CD4-positive, CD25-positive, alpha-beta regulatory T cell (primary cell): Measurements from ENCODE around the gene TAB3. TPM values are rescaled to one million over a fixed set of nuclear protein-coding genes. Genes with fewer than 3 reads are reported as not detected.

Experiments
- ATAC-seq, 2 donors: fragments of 150-1000 bp; cut with Tn5 transposase; one replicate each; pipeline ENCODE4 v1.10.0; 2021; ENCODE audit warnings: low read depth in 2 of 2, moderate number of reproducible peaks in 2 of 2, moderate library complexity in 1 of 2
- DNase-seq, 3 donors: peaks; one replicate each; pipeline versions ENCODE4 v3.0.0 to v3.0.0-alpha.2; 2012 to 2022; ENCODE audit warnings: mixed read lengths in 1 of 3
- H3K27ac ChIP-seq: one replicate; pipeline ENCODE4 v1.7.0; 2013; ENCODE audit warnings: mild to moderate bottlenecking, low read length; ENCODE audit not compliant: insufficient read depth, poor library complexity, severe bottlenecking
- H3K27me3 ChIP-seq: one replicate; pipeline ENCODE4 v1.7.0; 2013; ENCODE audit warnings: low read length; ENCODE audit not compliant: control insufficient read depth, insufficient read depth
- H3K36me3 ChIP-seq: one replicate; pipeline ENCODE4 v1.7.0; 2013; ENCODE audit warnings: mild to moderate bottlenecking, low read length, moderate library complexity; ENCODE audit not compliant: control insufficient read depth, insufficient read depth
- H3K4me1 ChIP-seq: 2 replicates; pipeline ENCODE4 v1.7.0; 2013; ENCODE audit warnings: mild to moderate bottlenecking, low read length; ENCODE audit not compliant: insufficient read depth, control insufficient read depth, poor library complexity, severe bottlenecking
- H3K4me3 ChIP-seq: one replicate; pipeline ENCODE4 v1.7.0; 2013; ENCODE audit warnings: low read depth, mild to moderate bottlenecking, low read length, moderate library complexity
- H3K9me3 ChIP-seq, 2 experiments: 1 replicate in 1 of 2; 2 replicates in 1 of 2; pipeline ENCODE4 v1.7.0; 2013; ENCODE audit warnings: low read length in 2 of 2, mild to moderate bottlenecking in 1 of 2, moderate library complexity in 1 of 2; ENCODE audit not compliant: control insufficient read depth in 2 of 2
- H3K27ac Mint-ChIP-seq, 3 donors: one replicate each; pipeline ENCODE4 v1.8.0; 2020 to 2022; ENCODE audit warnings: mild to moderate bottlenecking in 3 of 3, mixed read lengths in 3 of 3, moderate library complexity in 2 of 3
- H3K27me3 Mint-ChIP-seq: one replicate; pipeline ENCODE4 v1.8.0; 2022; ENCODE audit warnings: mild to moderate bottlenecking, mixed read lengths
- H3K36me3 Mint-ChIP-seq: one replicate; pipeline ENCODE4 v1.8.0; 2020; ENCODE audit warnings: mixed read lengths
- H3K4me1 Mint-ChIP-seq, 4 donors: one replicate each; pipeline ENCODE4 v1.8.0; 2020 to 2022; ENCODE audit warnings: mixed read lengths in 4 of 4, mild to moderate bottlenecking in 1 of 4
- H3K4me3 Mint-ChIP-seq, 4 donors: one replicate each; pipeline ENCODE4 v1.8.0; 2020 to 2022; ENCODE audit warnings: mild to moderate bottlenecking in 4 of 4, mixed read lengths in 4 of 4, moderate library complexity in 3 of 4
- H3K9me3 Mint-ChIP-seq, 7 donors: one replicate each; pipeline ENCODE4 v1.8.0; 2020 to 2022; ENCODE audit warnings: mixed read lengths in 7 of 7, mild to moderate bottlenecking in 3 of 7, moderate library complexity in 2 of 7
- polyA plus RNA-seq, 4 donors: library from polyadenylated mRNA; unstranded; fragments of 300-500 nt; fragmentation: Illumina TruSeq; gene quantifications; one replicate each; pipeline ENCODE4 v1.2.3, GENCODE V29; 2021
- total RNA-seq: library from RNA; stranded (reverse); gene quantifications from one replicate; pipeline ENCODE4 v1.2.3, GENCODE V29; 2022

The TAB3 gene
- total and polyA plus RNA-seq, 5 donors from 2014 or later, result 3.4 to 33.5 (median 6.3) TPM

DNA sequence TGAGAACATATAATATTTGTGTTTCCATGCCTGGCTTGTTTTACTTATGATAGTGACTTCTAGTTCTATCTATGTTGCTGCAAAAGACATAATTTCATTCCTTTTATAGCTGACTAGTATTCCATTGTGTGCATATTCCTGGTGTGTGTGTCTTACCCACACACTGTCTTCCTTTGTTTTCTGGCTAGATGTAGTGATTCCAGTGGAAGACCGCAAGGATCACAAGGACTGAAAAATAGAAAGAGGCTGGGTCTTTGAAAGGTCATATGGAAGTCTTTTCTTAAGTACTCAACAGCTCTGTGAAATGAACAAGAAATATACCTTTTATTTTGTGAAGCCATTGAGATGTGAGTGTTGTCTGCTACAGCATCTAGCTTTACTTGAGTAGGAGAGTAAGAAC, 29.4 kb upstream of the TAB3 start:
- Histone ChIP-seq H3K27ac (no peak overlapping the region), H3K36me3 (no peaks in the 10 kb centered on the region), H3K9me3 (no peaks in the 10 kb centered on the region), H3K27me3 (no peaks in the 10 kb centered on the region), H3K4me3 (no peak overlapping the region), H3K4me1 (no peaks in the 10 kb centered on the region)
- Mint-ChIP-seq H3K9me3 (peaks cover 0 to 4% (median 0%) of the 10 kb centered on the region in 7 donors), H3K36me3 (no peaks in the 10 kb centered on the region), H3K4me3 (no peak overlapping the region), H3K4me1 (no peaks in the 10 kb centered on the region), H3K27ac (peak overlapping the region in 1 of 3 donors; percentile 50), H3K27me3 (no peaks in the 10 kb centered on the region)
- DNase-seq, result no peak
- no peak for ATAC-seq

DNA sequence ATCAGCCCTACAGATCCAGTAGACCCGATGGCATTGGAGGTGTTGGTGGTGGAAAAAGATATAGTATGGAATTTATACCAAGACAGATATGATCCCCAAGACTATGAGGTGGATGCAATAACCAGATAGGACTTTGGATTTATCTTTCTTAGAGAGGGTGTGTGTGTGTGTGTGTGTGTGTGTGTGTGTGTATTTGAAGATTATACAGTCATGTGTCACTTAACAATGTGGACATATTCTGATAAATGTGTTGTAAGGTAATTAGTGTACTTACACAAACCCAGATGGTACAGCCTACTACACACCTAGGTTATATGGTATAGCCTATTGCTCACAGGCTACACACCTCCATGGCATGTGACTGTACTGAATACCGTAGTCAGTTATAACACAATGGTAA, 24.4 kb upstream of the TAB3 start:
- Histone ChIP-seq H3K36me3 (no peaks in the 10 kb centered on the region), H3K9me3 (no peaks in the 10 kb centered on the region), H3K4me3 (no peak overlapping the region), H3K27me3 (no peaks in the 10 kb centered on the region), H3K4me1 (peaks cover 4% of the 10 kb centered on the region), H3K27ac (no peak overlapping the region)
- Mint-ChIP-seq H3K27ac (no peak overlapping the region), H3K9me3 (no peaks in the 10 kb centered on the region), H3K4me1 (peaks cover 0 to 6% (median 2%) of the 10 kb centered on the region in 4 donors), H3K4me3 (no peak overlapping the region), H3K27me3 (peaks cover 5% of the 10 kb centered on the region), H3K36me3 (no peaks in the 10 kb centered on the region)
- no peak for DNase-seq
- ATAC-seq, result no peak

DNA sequence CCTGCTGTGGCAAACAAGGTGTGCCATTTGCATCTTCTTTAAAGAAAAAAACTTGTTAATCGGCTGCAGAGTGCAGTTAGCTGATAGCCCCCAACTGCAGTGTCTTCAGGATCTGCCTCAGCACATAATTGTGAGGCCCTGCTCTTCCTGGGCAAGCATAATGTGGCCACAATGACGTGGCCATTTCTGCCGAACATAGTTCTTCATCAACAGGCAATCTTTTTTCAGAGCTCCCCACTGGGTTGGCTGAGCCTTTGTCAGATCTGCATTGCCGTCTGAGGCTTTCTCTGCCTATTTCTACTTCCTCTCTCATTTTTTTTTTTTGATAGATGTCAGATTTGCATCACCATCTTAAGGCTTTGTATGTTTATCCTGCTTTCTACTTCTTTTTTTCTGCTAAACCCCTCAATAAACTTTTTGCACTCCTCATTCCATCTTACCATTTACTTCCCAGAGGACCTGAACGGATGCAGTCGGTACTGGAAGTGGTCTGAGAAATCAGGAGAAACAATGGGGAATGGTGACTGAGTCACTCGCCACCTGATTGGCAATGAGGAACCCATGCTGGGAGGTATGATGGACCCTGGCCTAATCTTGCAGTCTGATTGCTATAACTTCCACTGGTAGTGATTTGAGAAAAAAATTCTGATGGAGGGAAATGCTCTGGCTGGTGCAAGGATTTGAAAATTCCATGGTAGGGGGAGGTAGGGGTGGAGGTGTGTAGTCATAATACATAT, 21.2 kb upstream of the TAB3 start:
- H3K9me3 Mint-ChIP-seq, result no peaks in the 10 kb centered on the region
- H3K4me3 Mint-ChIP-seq, result no peak overlapping the region
- H3K9me3 ChIP-seq, result no peaks in the 10 kb centered on the region
- no peak overlapping the region for H3K4me3 ChIP-seq
- peaks cover 4% of the 10 kb centered on the region for H3K4me1 ChIP-seq
- H3K27me3 Mint-ChIP-seq, result peaks cover 9% of the 10 kb centered on the region
- ATAC-seq (peak in 1 of 2 donors; percentile 24), DNase-seq (peak in 2 of 3 donors; percentile 6 to 15)
- no peaks in the 10 kb centered on the region for H3K36me3 Mint-ChIP-seq
- H3K27ac Mint-ChIP-seq, result peak overlapping the region; percentile 35 to 89 (median 80)
- H3K4me1 Mint-ChIP-seq, result peaks cover 0 to 6% (median 2%) of the 10 kb centered on the region in 4 donors
- H3K27me3 ChIP-seq, result no peaks in the 10 kb centered on the region
- no peak overlapping the region for H3K27ac ChIP-seq
- no peaks in the 10 kb centered on the region for H3K36me3 ChIP-seq

DNA sequence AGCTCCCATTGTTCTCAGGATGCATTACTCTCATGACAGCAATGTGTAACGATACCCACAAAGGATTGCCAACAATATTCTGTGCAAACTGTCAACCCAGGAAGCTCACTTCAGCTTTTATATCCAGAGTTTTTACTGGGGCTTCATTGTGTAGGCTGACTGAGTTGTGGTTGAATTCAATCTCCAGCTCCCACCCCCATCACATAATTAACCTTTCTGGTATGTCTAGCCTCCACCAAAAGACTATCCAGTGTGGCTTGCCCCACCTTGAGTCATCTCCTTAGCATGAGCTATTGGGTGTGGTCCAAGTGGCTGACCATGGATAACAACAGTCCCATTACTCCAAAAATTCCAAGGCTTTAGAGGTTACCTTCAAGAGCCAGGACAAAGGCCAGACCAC, 17.7 kb upstream of the TAB3 start:
- peaks cover 4% of the 10 kb centered on the region for H3K4me1 ChIP-seq
- H3K9me3 Mint-ChIP-seq, result no peaks in the 10 kb centered on the region
- H3K36me3 ChIP-seq, result no peaks in the 10 kb centered on the region
- no peak overlapping the region for H3K4me3 Mint-ChIP-seq
- no peaks in the 10 kb centered on the region for H3K36me3 Mint-ChIP-seq
- H3K4me1 Mint-ChIP-seq, result peaks cover 0 to 6% (median 2%) of the 10 kb centered on the region in 4 donors
- no peak for DNase-seq
- H3K27me3 ChIP-seq, result no peaks in the 10 kb centered on the region
- H3K27me3 Mint-ChIP-seq, result peaks cover 5% of the 10 kb centered on the region
- H3K9me3 ChIP-seq, result no peaks in the 10 kb centered on the region
- ATAC-seq, result no peak
- no peak overlapping the region for H3K27ac ChIP-seq
- no peak overlapping the region for H3K27ac Mint-ChIP-seq
- no peak overlapping the region for H3K4me3 ChIP-seq

DNA sequence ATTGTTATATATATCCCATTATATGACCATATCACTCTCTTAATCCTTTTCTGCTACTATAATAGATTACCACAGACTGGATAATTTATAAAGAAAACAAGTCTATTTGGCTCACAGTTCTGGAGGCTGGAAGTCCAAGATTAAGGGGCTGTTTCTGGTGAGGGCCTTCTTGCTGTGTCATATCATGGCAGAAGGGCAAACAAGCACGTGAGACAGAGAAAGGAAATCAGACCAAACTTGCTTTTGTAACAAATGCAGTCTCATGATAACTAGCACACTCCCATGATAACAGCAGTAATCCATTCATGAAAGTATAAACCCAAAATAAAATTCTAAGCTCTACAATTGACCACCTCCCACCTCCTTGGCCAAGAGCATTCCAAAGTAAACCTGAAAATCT, 16.3 kb upstream of the TAB3 start:
- ATAC-seq, result no peak
- Mint-ChIP-seq H3K36me3 (no peaks in the 10 kb centered on the region), H3K4me1 (peaks cover 0 to 5% (median 2%) of the 10 kb centered on the region in 4 donors), H3K27me3 (peaks cover 5% of the 10 kb centered on the region), H3K9me3 (no peaks in the 10 kb centered on the region), H3K4me3 (no peak overlapping the region), H3K27ac (no peak overlapping the region)
- Histone ChIP-seq H3K27ac (no peak overlapping the region), H3K4me3 (no peak overlapping the region), H3K4me1 (peaks cover 4% of the 10 kb centered on the region), H3K27me3 (no peaks in the 10 kb centered on the region), H3K9me3 (no peaks in the 10 kb centered on the region), H3K36me3 (no peaks in the 10 kb centered on the region)
- no peak for DNase-seq

DNA sequence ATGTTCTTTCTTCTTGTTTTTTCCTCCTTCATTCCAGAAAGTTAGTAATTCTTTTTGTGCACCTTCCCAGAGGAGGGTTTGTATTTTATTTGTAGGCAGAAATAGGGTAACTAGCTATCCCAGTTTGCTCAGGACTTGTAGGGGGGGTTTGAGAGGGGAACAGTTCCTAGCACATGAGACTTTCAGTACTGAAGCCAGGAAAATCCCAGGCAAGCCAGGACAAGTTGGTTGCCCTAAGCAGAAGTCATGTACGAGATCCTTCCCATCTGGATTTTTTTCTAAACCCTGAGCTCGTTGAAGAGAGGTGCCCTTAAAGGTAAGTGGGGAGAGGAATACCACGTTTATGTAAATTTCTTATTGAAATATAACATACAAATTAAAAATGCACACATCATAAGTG, 15.6 kb upstream of the TAB3 start:
- Histone ChIP-seq H3K36me3 (no peaks in the 10 kb centered on the region), H3K4me1 (no peaks in the 10 kb centered on the region), H3K27me3 (no peaks in the 10 kb centered on the region), H3K4me3 (no peak overlapping the region), H3K27ac (no peak overlapping the region), H3K9me3 (no peaks in the 10 kb centered on the region)
- H3K9me3 Mint-ChIP-seq, result peaks cover 0 to 2% (median 0%) of the 10 kb centered on the region in 7 donors
- no peak for ATAC-seq
- H3K4me1 Mint-ChIP-seq, result peaks cover 0 to 2% (median 0%) of the 10 kb centered on the region in 4 donors
- no peak overlapping the region for H3K4me3 Mint-ChIP-seq
- H3K27me3 Mint-ChIP-seq, result peaks cover 5% of the 10 kb centered on the region
- DNase-seq, result no peak
- no peaks in the 10 kb centered on the region for H3K36me3 Mint-ChIP-seq
- H3K27ac Mint-ChIP-seq, result no peak overlapping the region

DNA sequence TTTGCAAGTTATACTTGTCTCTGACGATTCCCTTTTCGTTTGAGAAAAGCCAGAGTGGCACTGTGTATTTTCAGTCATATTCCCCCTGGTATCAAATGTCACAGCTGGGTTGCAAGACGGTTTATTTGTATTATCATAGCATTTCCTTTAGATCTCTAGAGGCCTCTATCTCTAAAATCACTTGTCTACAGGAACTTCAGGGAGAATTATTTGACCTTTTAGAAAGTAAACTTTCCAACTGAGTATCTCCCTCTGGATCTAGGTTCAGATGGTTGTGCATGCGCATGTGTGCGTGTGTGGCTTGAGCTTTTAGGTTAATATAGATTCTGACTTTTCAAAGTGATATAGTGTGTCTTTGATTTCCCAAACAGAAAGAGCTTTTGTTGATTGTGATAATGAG, 15.1 kb upstream of the TAB3 start:
- Mint-ChIP-seq H3K27me3 (peaks cover 5% of the 10 kb centered on the region), H3K27ac (no peak overlapping the region), H3K36me3 (no peaks in the 10 kb centered on the region), H3K4me1 (peaks cover 0 to 2% (median 0%) of the 10 kb centered on the region in 4 donors), H3K4me3 (no peak overlapping the region), H3K9me3 (peaks cover 0 to 2% (median 0%) of the 10 kb centered on the region in 7 donors)
- H3K4me1 ChIP-seq, result no peaks in the 10 kb centered on the region
- H3K27ac ChIP-seq, result no peak overlapping the region
- DNase-seq, result no peak
- ATAC-seq, result no peak
- H3K36me3 ChIP-seq, result no peaks in the 10 kb centered on the region
- no peaks in the 10 kb centered on the region for H3K9me3 ChIP-seq
- no peak overlapping the region for H3K4me3 ChIP-seq
- no peaks in the 10 kb centered on the region for H3K27me3 ChIP-seq

DNA sequence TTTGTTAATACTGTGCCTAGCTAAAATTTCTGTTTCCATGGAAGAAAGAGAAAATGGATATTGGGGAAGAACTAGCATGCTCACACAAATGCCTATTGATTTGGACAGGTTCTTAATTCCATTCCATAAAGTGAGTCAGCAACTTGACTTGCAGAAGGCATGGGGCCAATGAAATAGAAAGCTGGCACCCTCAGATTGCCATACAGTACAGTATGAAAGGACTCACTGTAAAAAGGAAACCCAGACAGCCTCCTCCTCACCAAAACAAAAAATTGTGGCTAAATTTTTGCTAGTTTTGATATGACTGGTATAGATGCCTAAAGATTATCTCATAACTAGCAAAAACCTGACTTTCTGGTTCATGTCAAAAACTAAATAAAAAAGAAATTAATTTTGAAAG, 11.2 kb upstream of the TAB3 start:
- ATAC-seq (no peak), DNase-seq (peak in 1 of 3 donors; percentile 22)
- no peaks in the 10 kb centered on the region for H3K36me3 ChIP-seq
- peaks cover 0 to 4% (median 0%) of the 10 kb centered on the region in 4 donors for H3K4me1 Mint-ChIP-seq
- H3K27ac Mint-ChIP-seq, result no peak overlapping the region
- no peaks in the 10 kb centered on the region for H3K27me3 Mint-ChIP-seq
- no peaks in the 10 kb centered on the region for H3K27me3 ChIP-seq
- H3K9me3 ChIP-seq, result no peaks in the 10 kb centered on the region
- H3K27ac ChIP-seq, result no peak overlapping the region
- no peaks in the 10 kb centered on the region for H3K36me3 Mint-ChIP-seq
- peaks cover 0 to 4% (median 0%) of the 10 kb centered on the region in 7 donors for H3K9me3 Mint-ChIP-seq
- no peaks in the 10 kb centered on the region for H3K4me1 ChIP-seq
- no peak overlapping the region for H3K4me3 Mint-ChIP-seq
- no peak overlapping the region for H3K4me3 ChIP-seq
